Muscle of arm (tissue), 14 donors: ENCODE results near the gene ZNF362. TPM values are rescaled to one million over a fixed set of nuclear protein-coding genes. Genes with fewer than 3 reads are reported as not detected.
"Not testable (repeated sequence)": the region's sequence is repeated elsewhere in the genome, so short reads cannot be mapped to it uniquely, and the experiment has no call there.

Experiments used
- DNase-seq: peaks from one replicate; pipeline ENCODE4 v3.0.0-alpha.2; 2013
- long read RNA-seq, 11 donors: transcript quantifications; one replicate each; lab custom pipeline, GENCODE V29; 2026
- polyA plus RNA-seq, 12 donors: library from polyadenylated mRNA; unstranded; fragments of 120-200 nt; gene quantifications; one replicate each; pipeline ENCODE4 v1.2.1, GENCODE V29; 2013; ENCODE audit not compliant: insufficient read length in 12 of 12

The ZNF362 gene
- polyA plus RNA-seq: 10 to 100 TPM in 11 of 12 donors, not detected in 1; 27.4 to 74.5 (median 33.1) TPM
- long read RNA-seq, donor 1, transcript ZNF362-202 (2 exons, 495 nt): major isoform, 5 of 12 reads
- long read RNA-seq, donor 1, partial matches to known transcripts: 7 of 12 reads
- long read RNA-seq, donor 1, other reads (novel, unspliced or antisense): 0 of 12 reads
- long read RNA-seq, donor 2, partial matches to known transcripts: 39 of 47 reads
- long read RNA-seq, donor 2, other reads (novel, unspliced or antisense): 5 of 47 reads
- long read RNA-seq, donor 3, partial matches to known transcripts: 0 of 2 reads
- long read RNA-seq, donor 3, other reads (novel, unspliced or antisense): 0 of 2 reads
- long read RNA-seq, donor 4, partial matches to known transcripts: 0 of 1 reads
- long read RNA-seq, donor 4, other reads (novel, unspliced or antisense): 0 of 1 reads
- long read RNA-seq, donor 5, partial matches to known transcripts: 0 of 2 reads
- long read RNA-seq, donor 5, other reads (novel, unspliced or antisense): 0 of 2 reads
- long read RNA-seq, donor 6, partial matches to known transcripts: 9 of 11 reads
- long read RNA-seq, donor 6, other reads (novel, unspliced or antisense): 0 of 11 reads
- long read RNA-seq, donor 7, partial matches to known transcripts: 0 of 3 reads
- long read RNA-seq, donor 7, other reads (novel, unspliced or antisense): 0 of 3 reads
- long read RNA-seq, donor 8, partial matches to known transcripts: 0 of 4 reads
- long read RNA-seq, donor 8, other reads (novel, unspliced or antisense): 0 of 4 reads
- long read RNA-seq, donor 9, partial matches to known transcripts: 0 of 1 reads
- long read RNA-seq, donor 9, other reads (novel, unspliced or antisense): 0 of 1 reads
- long read RNA-seq, donor 10, partial matches to known transcripts: 0 of 5 reads
- long read RNA-seq, donor 10, other reads (novel, unspliced or antisense): 0 of 5 reads
- long read RNA-seq, donor 11, partial matches to known transcripts: 7 of 11 reads
- long read RNA-seq, donor 11, other reads (novel, unspliced or antisense): 0 of 11 reads

DNA sequence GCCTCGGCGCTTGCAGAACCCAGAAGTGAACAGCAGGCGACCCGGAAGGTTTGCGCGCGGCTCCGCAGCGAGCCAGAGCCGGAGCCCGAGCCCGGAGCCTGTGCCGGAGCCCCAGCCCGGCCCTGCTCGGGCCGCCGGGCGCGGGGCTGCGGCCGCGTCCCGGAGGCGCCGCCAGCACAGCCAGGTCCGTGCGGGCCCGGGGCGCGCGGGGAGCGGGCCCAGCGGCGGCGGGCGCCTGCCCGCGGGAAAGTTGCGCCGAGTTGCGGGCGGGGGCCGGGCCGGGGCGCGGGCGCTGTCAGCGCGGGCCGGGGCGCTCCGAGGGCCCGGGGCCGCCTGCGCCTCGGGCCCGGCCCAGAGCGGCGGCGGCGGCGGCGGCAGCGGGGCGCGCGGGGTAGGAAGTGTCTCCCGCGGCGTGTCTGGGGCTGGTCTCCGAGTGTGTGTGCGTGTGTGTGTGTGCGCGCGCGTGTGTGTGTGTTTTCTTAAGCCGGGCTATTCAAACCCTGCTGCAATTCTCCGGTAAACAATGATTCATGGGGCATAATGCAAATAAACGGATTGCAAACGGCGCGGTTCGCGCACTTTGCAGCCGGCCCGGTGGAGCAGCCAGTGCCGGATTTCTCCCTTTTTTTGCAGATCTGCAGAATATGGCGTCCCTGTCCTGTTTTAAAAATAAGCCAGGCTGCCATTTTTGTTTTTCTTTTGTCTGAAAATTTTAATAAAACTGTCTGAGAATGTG lies at the start of gene ZNF362:
TSS of gene ZNF362 (plus strand) at position 22 of the 736 bp plus-strand sequence. CDS start 14,083 bp downstream, outside the sequence.
- DNase-seq: peak; percentile 48

DNA sequence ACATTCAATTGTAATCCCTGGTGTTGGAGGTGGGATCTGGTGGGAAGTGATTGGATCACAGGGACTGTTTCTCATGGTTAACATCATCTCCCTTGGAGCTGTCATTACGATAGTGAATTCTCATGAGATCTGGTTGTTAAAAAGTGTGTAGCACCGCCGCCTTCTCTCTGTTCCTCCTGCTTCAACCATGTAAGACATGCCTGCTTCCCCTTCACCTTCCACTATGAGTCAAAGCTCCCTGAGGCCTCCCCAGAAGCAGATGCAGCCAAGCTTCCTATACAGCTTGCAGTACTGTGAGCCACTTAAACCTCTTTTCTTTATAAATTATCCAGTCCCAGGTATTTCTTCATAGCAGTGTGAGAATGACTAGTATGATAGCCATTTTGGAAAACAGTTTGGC lies 44.3 kb upstream of the ZNF362 start:
- DNase-seq: no peak

DNA sequence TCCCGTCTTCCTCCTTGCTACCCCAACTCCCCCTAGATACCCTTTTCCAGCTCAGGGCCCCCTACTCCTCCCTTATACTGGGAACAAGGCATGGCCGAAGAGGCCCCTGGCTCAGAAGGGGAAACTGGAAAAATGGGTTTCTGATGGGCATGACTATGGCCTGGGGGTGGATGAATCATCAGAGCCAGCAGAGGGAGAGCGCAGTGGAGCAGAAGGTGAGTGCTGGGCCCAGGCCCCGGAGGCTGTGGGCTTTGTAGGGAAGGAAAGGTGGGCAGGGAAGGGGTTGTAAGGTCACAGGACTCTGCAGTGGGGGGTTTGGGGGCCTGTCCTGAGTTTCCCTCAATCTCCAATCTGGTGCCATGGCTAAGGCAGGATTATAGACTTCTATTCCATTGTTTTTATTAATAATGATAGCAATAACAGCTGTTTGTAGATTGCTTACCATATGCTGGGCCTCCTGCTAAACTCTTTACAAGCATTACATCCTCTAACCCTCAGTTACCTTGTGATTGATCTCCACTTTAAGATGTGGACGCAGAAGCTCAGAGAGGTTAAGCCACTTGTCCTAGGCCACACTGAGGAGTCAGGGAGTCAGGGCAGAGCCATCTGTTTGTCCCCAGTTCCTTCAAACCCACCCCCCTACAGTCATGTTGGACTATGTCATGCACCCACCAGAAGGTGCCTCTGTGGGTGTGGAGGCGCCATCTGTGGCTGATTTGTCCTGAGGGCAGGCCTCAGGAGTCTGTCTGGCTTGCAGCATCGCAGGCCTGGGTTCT lies 36.2 kb upstream of the ZNF362 start:
- DNase-seq: no peak

DNA sequence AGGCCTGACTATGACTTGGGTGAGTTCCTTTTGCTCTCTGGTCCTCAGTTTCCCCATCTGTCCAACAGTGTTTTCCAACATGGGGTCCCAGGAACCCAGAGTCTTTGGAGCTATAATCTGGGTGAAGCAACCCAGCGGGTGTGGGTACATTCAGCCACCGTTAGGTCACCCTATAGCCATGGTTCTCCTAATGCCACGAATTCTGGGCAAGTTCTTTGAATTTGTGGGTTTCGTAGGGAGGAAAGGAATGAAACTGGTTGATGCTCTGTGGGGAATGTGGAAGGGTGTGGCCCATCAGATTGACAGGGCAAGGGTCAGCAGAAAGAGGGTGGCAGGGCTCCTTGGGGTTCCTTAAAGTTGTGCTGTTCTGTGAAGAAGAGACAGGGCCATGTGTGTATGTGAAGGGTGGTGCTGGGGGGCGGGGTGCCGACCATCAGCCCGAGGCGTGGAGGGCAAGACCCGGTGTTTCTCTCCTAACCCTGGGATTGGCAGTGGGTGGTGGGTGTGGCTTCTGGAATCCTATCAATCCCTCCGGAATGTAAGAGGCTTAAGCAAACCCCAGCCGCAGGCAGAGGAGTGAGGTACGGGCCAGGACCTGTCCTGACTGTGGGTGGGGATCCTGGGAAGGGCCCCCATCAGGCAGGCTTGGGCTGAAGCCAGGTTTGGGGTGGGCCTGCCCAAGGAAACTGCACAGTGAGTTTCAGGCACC lies 35.5 kb upstream of the ZNF362 start:
- no peak for DNase-seq

DNA sequence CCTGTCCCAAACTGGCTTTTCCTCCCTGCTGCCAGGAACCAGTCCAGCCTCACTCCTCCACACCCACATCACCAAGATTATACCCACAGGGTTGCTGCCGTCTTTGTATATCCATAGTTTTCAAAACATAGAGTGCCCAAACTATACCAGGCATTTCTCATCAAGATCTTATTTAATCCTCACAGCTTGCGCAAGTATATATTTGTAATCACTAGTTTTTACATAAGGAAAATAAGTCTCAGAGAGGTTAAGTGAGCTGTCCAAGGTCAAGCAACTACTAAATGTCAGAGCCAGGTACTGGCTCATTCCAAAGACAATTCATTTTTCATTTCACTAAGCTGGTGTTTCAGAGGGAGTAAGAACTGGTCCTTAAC lies 34.9 kb upstream of the ZNF362 start:
- DNase-seq: no peak

DNA sequence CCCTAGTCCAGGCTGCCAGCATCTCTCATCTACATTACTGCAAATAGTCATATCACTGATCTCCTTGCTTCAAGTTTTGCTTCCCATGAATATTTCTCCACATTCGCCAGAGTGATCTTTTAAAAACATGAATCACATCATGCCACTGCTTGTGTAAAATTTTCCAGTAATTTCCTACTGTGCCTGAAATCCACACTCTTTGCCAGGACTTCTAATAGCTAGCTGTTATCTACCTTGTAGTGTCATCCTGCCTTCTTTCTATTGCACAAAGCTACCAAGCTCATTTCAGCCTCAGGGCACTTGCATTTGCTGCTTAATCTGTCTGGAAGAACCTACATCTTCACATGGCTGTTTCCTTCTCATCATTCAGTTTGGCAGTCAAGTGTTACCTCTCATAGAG lies 33.9 kb upstream of the ZNF362 start:
- no peak for DNase-seq

GRCh38 chr1:33224166-33224707 lies 32.1 kb upstream of the ZNF362 start:
- DNase-seq: no peak

GRCh38 chr1:33225586-33225985 lies 30.7 kb upstream of the ZNF362 start:
- no peak for DNase-seq

DNA sequence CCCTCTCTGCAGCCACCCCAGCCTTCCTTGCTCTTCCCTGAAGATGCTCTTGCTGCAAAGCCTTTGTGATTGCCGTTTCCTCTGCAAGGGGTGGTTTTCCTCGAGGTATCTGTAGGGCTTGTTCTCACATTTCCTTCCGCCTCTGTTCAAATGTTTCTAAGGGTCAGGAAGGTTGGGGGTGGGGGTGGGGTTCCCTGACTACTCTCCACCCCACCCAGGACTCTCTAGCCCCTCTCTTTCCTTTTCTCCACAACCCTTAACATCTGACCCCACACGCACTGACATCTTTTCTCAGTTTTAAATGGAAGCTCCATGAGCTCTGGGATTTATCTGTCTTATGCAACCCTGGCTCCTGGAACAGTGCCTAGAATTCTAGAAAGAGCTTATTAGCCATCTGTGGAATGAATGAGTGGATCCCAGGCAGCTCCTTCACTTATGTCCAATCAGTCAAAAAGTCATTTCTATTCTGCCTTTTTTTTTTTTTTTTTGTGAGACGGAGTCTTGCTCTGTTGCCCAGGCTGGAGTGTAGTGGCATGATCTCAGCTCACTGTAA lies 27.3 kb upstream of the ZNF362 start:
- peak; percentile 78 for DNase-seq

DNA sequence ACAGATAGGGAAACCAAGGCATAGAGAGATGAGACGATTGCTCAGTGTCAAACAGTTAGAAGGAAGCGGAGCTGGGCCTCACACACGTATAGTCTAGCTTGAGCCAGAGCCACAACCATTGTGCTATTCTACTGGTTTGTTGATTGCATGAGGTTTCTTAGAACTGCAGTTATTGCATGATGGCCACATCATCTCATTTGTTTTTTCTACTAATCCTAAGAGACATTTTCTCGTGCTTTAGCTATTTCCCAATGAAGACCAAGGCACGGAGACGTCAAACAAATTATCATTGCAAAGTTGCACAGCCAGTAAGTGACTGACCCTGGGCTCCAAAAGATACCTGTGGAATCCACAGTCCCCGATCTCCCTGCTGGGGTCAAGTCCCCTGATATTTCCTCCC lies 25.1 kb upstream of the ZNF362 start:
- no peak for DNase-seq

DNA sequence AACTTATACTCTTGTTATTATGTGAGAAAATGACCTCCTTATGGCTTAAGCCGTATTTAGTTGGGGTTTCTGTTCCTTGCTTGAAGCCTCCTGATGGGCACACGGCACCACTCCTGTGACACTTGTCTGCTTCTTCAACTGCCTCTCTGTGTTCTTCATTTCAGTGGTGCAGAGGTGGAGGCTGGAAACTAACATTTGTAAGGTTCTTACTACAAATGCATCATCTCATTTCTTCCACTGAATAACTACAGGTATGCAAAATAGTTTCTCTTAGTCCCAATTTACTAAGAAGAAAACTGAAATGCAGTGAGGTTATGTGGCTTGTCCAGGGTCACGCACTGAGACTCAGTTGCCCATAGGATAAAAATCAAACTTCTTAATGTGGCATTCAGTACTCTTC lies 23.6 kb upstream of the ZNF362 start:
- DNase-seq: no peak

GRCh38 chr1:33234131-33234530 lies 22.2 kb upstream of the ZNF362 start:
- DNase-seq: no peak

GRCh38 chr1:33234588-33234990 lies 21.7 kb upstream of the ZNF362 start:
- DNase-seq: no peak

DNA sequence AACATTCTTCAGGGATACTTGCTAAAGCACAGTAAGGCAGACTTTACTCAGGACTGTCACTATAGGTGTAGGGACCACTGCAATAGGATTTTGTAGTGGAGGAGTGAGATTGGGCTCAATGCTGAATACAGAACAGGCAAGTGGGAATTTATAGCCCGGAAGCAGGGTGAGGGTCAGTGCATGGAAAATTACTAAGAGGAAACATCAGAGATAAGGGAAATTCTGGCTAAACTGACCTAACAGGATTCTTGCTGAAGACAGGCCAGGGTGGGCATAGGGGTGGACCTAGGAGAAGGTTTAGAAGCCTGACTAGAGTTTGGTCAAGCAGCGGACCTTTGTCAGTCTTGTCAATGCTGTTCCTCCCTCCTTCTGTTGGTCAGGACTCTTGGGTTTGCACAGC lies 20.8 kb upstream of the ZNF362 start:
- DNase-seq: no peak

DNA sequence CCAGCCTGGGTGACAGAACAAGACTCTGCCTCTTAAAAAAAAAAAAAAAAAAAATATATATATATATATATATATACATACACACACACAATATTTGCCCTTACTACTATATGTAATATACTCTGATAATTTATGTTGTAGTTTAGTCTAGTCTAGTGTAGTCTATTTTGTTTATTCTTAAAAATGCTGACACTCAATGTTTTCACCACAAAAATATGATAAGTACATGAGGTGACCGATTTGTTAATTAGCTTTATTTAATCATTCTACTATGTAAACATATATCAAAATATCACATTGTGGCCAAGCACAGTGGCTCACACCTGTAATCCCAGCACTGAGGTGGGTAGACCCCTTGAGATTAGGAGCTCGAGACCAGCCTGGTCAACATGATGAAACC lies 19.8 kb upstream of the ZNF362 start:
- DNase-seq: no peak

DNA sequence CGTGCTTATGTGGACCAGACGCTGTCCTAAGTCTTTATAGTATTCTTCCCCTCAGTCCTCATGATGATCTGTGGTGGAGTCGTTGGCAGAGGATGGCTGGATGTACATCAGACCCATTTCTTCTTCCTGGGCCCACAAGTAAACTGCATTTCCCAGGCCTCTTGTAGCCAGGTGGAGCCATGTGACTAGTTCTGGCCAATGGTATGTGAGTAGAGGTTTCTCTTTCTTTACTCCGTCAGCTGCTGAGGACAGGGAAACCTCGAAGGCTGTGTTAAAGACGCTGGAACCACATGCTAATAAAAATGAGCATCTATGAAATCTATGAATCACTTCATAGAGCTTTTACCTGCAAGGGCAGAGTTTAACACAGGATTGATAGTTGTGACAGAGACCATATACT lies 18.7 kb upstream of the ZNF362 start:
- DNase-seq: no peak

- not testable (repeated sequence) for DNase-seq
Measured at GRCh38 chr1:33238194-33238724, 18.0 kb upstream of the ZNF362 start.

DNA sequence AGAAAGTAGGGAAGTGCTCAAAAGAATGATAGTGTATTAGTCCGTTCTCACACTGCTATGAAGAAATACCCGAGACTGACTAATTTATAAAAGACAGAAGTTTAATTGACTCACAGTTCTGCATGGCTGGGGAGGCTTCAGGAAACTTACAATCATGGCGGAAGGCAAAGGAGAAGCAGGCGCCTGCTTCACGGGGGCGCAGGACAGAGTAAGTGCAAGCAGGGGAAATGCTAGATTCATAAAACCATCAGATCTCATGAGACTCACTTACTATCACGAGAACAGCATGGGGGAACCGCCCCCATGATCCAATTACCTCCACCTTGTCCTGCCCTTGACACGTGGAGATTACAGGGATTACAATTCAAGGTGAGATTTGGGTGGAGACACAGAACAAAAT lies 16.9 kb upstream of the ZNF362 start:
- DNase-seq: not testable (repeated sequence)

- DNase-seq: no peak
Measured at GRCh38 chr1:33241866-33242265, 14.4 kb upstream of the ZNF362 start.
